Aorta (tissue), 5 donors: ENCODE results near the gene ZNF200. TPM values are rescaled to one million over a fixed set of nuclear protein-coding genes. Genes with fewer than 3 reads are reported as not detected.
"Not testable (repeated sequence)": the region's sequence is repeated elsewhere in the genome, so short reads cannot be mapped to it uniquely, and the experiment has no call there.

ENCODE experiments used
- ATAC-seq: fragments of 200-7000 bp; cut with Tn5 transposase; one replicate; pipeline ENCODE4 v1.9.1; 2022; ENCODE audit warnings: moderate library complexity; ENCODE audit not compliant: low FRiP score
- DNase-seq, 2 donors: peaks; one replicate each; pipeline ENCODE4 v3.0.0-alpha.2; 2020
- H3K27ac ChIP-seq, 2 donors: one replicate each; pipeline ENCODE4 v1.5.1; 2013; ENCODE audit warnings: low read length in 2 of 2, mild to moderate bottlenecking in 2 of 2, moderate library complexity in 2 of 2, control low read depth in 1 of 2, inconsistent platforms in 1 of 2, low read depth in 1 of 2
- H3K27me3 ChIP-seq, 2 donors: one replicate each; pipeline ENCODE4 v1.6.1; 2013; ENCODE audit warnings: control low read depth in 1 of 2, low read length in 1 of 2, mild to moderate bottlenecking in 1 of 2, moderate library complexity in 1 of 2; ENCODE audit not compliant: insufficient read depth in 2 of 2, control insufficient read depth in 1 of 2
- H3K36me3 ChIP-seq, 2 donors: one replicate each; pipeline ENCODE4 v1.6.1; 2013; ENCODE audit warnings: control low read depth in 1 of 2, low read length in 1 of 2, mild to moderate bottlenecking in 1 of 2; ENCODE audit not compliant: insufficient read depth in 2 of 2, control insufficient read depth in 1 of 2
- H3K4me1 ChIP-seq, 2 donors: one replicate each; pipeline ENCODE4 v1.6.1; 2013; ENCODE audit warnings: low read length in 2 of 2, control low read depth in 1 of 2, mild to moderate bottlenecking in 1 of 2, moderate library complexity in 1 of 2; ENCODE audit not compliant: insufficient read depth in 2 of 2, control insufficient read depth in 1 of 2
- H3K4me3 ChIP-seq, 2 donors: one replicate each; pipeline ENCODE4 v1.5.1; 2013; ENCODE audit warnings: low read length in 2 of 2, control low read depth in 1 of 2, mild to moderate bottlenecking in 1 of 2
- H3K9me3 ChIP-seq: one replicate; pipeline ENCODE4 v1.6.1; 2013; ENCODE audit warnings: mild to moderate bottlenecking, low read length; ENCODE audit not compliant: control insufficient read depth
- WGBS, 2 donors: extraction: QIAGEN DNeasy Blood & Tissue Kit; methylation state at CpG; one replicate each; pipeline ENCODE4 v1.1.7; 2013; 5-methylcytosine and 5-hydroxymethylcytosine counted together
- intact Hi-C, 2 donors: fragments of 100-400 bp; cut with DNase I; formaldehyde crosslinking; loops; one replicate each; pipeline versions ENCODE4 v1.14.2 to v1.15.0; 2022
- polyA plus RNA-seq, 2 donors: library from polyadenylated mRNA; stranded (reverse); fragments of 200-250 nt; gene quantifications; one replicate each; pipeline ENCODE4 v1.2.3, GENCODE V29; 2013
- total RNA-seq, 2 donors: library from RNA; stranded (reverse); fragmentation: NEBNext Ultra II Directional; extraction: Animal tissue kit (Norgen Biotek cat#: 25700); gene quantifications; one replicate each; pipeline ENCODE4 v1.2.1, GENCODE V29; 2021
- donor health status: healthy with polysubstance abuse.
- donor health status: Bipolar disorder and iron deficiency.
- donor health status: DM: no; HTN: no; CAD: no.
- donor health status: DM: no; HTN: no; CAD: no.
- donor health status: DM: yes; HTN: yes; CAD: no.

The ZNF200 gene
- total and polyA plus RNA-seq, 4 donors = 4.0 to 8.1 (median 6.0) TPM

- H3K4me3 ChIP-seq = no peak overlapping the region
- H3K27ac ChIP-seq = no peak overlapping the region
- WGBS, 2 donors = 70 to 78% methylated on average over 11 of the region's 11 CpGs
- H3K4me1 ChIP-seq = no peaks in the 10 kb centered on the region
- DNase-seq = no peak
- peaks cover 3% of the 10 kb centered on the region for H3K9me3 ChIP-seq
- H3K36me3 ChIP-seq = no peaks in the 10 kb centered on the region
- no peak for ATAC-seq
- intact Hi-C loops = no loop called here
- peaks cover 0 to 2% of the 10 kb centered on the region in 2 donors for H3K27me3 ChIP-seq
Observed at GRCh38 chr16:3215601-3216262, 19.2 kb downstream of the ZNF200 start.

GRCh38 chr16:3214904-3215600 lies 19.9 kb downstream of the ZNF200 start:
- no peak for ATAC-seq
- intact Hi-C loops = no loop called here
- no peak overlapping the region for H3K27ac ChIP-seq
- H3K9me3 ChIP-seq = peaks cover 4% of the 10 kb centered on the region
- DNase-seq = no peak
- no peak overlapping the region for H3K4me3 ChIP-seq
- peaks cover 0 to 4% of the 10 kb centered on the region in 2 donors for H3K27me3 ChIP-seq
- H3K36me3 ChIP-seq = no peaks in the 10 kb centered on the region
- H3K4me1 ChIP-seq = no peaks in the 10 kb centered on the region
- WGBS, 2 donors = 37 to 44% methylated on average over 7 of the region's 7 CpGs

DNA sequence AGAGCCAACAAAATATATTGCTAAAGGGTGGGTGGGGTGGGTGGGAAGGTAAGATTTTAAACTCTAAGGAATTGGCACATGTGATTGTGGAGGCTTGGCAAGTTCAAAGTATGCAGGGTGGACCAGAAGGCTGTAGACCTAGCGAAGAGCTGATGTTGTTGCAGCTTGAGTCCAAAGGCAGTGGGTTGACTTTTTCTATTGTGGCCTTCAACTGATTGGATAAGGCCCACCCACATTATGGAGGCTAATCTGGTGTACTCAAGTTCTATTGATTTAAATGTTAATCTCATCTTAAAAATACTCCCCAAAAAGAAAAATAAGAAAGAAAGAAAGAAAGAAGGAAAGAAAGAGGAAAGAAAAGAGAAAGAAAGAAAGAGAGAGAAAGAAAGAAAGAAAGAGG lies 22.4 kb downstream of the ZNF200 start:
- H3K4me3 ChIP-seq = no peak overlapping the region
- peaks cover 3% of the 10 kb centered on the region for H3K9me3 ChIP-seq
- no peaks in the 10 kb centered on the region for H3K4me1 ChIP-seq
- ATAC-seq = no peak
- no peaks in the 10 kb centered on the region for H3K36me3 ChIP-seq
- intact Hi-C loops = no loop called here
- no peak for DNase-seq
- H3K27me3 ChIP-seq = peaks cover 0 to 4% of the 10 kb centered on the region in 2 donors
- no peak overlapping the region for H3K27ac ChIP-seq
- 54 to 77% methylated on average over 1 of the region's 1 CpG for WGBS, 2 donors

GRCh38 chr16:3212006-3212405 lies 23.0 kb downstream of the ZNF200 start:
- WGBS, 2 donors = 79 to 87% methylated on average over 3 of the region's 3 CpGs
- ATAC-seq (no peak), DNase-seq (no peak)
- Histone ChIP-seq H3K27ac (no peak overlapping the region), H3K4me1 (no peaks in the 10 kb centered on the region), H3K9me3 (peaks cover 4% of the 10 kb centered on the region), H3K36me3 (no peaks in the 10 kb centered on the region), H3K27me3 (peaks cover 0 to 4% of the 10 kb centered on the region in 2 donors), H3K4me3 (no peak overlapping the region)
- intact Hi-C loops = no loop called here

- ATAC-seq (no peak), DNase-seq (no peak)
- Histone ChIP-seq H3K27me3 (peaks cover 0 to 4% of the 10 kb centered on the region in 2 donors), H3K4me3 (no peak overlapping the region), H3K27ac (no peak overlapping the region), H3K9me3 (peaks cover 19% of the 10 kb centered on the region), H3K4me1 (no peaks in the 10 kb centered on the region), H3K36me3 (no peaks in the 10 kb centered on the region)
- intact Hi-C loops = no loop called here
- 68 to 69% methylated on average over 19 of the region's 19 CpGs for WGBS, 2 donors
Observed at GRCh38 chr16:3207086-3207953, 27.6 kb downstream of the ZNF200 start.

- WGBS, 2 donors = 51% methylated on average over 3 of the region's 3 CpGs
- intact Hi-C loops = not testable (repeated sequence)
Observed at GRCh38 chr16:3205939-3206338, 29.0 kb downstream of the ZNF200 start.

DNA sequence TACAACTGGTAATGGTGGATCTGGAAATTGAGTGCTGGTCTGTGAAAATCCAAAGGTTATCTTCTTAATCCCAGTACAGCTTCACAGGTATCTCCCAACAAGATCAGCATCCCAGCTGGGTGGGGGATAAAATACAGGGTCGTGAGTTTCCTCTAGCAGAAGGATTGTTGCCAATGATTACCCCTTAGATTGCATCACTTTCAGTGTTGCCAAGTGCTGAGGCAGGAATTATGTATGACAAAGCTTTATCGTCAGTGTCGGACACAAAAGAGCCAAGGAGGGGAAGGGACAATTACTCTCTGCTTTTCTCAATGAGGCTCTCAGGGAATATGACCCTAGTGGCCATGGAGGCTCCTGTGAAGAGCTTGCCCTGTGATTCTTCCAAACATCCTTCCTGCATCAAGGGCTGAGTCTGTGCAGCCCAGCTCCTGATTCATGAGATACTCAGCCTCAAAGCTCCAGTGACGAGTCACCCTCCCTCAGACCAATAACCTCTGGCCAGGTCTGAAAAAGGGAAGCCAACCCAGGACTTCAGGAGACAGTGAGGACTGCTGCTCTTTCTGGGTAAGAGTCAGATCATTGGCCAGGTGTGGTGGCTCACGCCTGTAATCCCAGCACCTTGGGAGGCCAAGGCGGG lies 31.9 kb downstream of the ZNF200 start:
- no peaks in the 10 kb centered on the region for H3K4me1 ChIP-seq
- ATAC-seq = no peak
- no peaks in the 10 kb centered on the region for H3K36me3 ChIP-seq
- no peak overlapping the region for H3K4me3 ChIP-seq
- WGBS, 2 donors = 74 to 76% methylated on average over 6 of the region's 6 CpGs
- no peak for DNase-seq
- H3K27me3 ChIP-seq = no peaks in the 10 kb centered on the region
- H3K27ac ChIP-seq = no peak overlapping the region
- peaks cover 19% of the 10 kb centered on the region for H3K9me3 ChIP-seq
- intact Hi-C loops = no loop called here

More at GRCh38 chr16:3205939-3206338, 29.0 kb downstream of the ZNF200 start:
- ATAC-seq, H3K27ac ChIP-seq, H3K4me3 ChIP-seq, H3K36me3 ChIP-seq, H3K27me3 ChIP-seq, DNase-seq, H3K4me1 ChIP-seq: not testable (repeated sequence)
- H3K9me3 ChIP-seq = peaks cover 19% of the 10 kb centered on the region

DNA sequence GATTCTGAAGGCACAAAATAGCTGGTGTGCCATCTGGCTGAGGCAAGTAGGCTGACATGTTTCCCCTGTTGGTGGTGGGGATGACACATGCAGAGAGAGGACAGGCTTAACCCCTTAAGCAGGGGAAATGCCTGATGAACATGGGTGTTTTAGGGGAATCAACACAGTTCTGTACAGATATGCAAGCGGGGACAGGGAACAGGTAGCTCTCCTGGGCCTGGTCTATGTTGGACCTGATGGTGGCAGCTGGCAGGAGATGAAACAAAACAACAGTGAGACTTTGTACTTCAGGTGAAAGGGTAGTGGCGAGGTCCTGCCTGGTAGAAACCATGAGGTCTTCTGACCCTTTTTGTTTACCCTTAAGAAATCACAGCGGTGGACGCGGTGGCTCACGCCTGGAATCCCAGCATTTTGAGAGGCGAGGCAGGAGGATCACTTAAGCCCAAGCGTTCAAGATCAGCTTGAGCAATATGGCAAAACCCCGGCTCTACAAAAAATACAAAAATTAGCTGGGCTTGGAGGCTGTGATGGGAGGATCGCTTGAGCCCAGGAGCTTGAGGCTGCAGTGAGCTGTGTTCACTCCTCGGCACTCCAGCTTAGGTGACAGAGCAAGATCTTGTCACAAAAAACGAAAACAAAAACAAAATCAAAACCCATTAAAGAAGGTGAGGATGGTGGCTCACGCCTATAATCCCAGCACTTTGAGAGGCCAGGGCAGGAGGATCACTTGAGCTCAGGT lies 36.5 kb downstream of the ZNF200 start:
- Histone ChIP-seq H3K27me3 (no peaks in the 10 kb centered on the region), H3K9me3 (peaks cover 7% of the 10 kb centered on the region), H3K27ac (no peak overlapping the region), H3K4me3 (no peak overlapping the region), H3K4me1 (no peaks in the 10 kb centered on the region), H3K36me3 (no peaks in the 10 kb centered on the region)
- no peak for DNase-seq
- WGBS, 2 donors = 73 to 81% methylated on average over 13 of the region's 13 CpGs
- intact Hi-C loops = no loop called here
- no peak for ATAC-seq
